ENCODE data around the gene CLIP4. TPM values are rescaled to one million over a fixed set of nuclear protein-coding genes. Genes with fewer than 3 reads are reported as not detected.

Gene CLIP4
- polyA plus RNA-seq, 1 experiment, result 71.4 TPM

DNA sequence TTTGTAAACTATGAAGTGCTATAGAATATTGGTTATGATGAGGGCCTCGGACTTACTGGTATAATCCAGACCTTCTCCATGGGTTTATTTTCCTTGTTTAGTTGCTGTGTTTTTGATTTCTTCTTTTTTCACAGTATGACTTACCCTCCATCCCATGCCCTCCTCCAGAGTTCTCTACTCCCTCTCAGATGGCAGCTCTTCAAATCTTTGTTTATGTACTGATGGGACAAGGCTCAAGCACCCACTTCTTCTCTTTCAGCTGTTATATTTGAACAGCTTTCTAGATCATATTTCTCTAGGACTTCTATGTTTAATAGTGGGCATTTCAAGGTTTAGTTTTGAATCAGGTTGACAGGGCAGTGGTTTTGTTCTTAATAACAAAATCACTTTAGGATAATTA, 43.9 kb downstream of the CLIP4 start:
- TF ChIP-seq, protein P1, sequence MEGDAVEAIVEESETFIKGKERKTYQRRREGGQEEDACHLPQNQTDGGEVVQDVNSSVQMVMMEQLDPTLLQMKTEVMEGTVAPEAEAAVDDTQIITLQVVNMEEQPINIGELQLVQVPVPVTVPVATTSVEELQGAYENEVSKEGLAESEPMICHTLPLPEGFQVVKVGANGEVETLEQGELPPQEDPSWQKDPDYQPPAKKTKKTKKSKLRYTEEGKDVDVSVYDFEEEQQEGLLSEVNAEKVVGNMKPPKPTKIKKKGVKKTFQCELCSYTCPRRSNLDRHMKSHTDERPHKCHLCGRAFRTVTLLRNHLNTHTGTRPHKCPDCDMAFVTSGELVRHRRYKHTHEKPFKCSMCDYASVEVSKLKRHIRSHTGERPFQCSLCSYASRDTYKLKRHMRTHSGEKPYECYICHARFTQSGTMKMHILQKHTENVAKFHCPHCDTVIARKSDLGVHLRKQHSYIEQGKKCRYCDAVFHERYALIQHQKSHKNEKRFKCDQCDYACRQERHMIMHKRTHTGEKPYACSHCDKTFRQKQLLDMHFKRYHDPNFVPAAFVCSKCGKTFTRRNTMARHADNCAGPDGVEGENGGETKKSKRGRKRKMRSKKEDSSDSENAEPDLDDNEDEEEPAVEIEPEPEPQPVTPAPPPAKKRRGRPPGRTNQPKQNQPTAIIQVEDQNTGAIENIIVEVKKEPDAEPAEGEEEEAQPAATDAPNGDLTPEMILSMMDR (IDR thresholded peaks at IDR 0.05; ENCODE audit: low read depth, low read length), result no peak
- POLR2A ChIA-PET, result interaction anchor here (0.6 to 0.7 kb wide), 3 partner anchors 39 to 1726 kb away, joined by 5 to 7 read pairs (median 6); no protein-coding TSS in a partner anchor
- CTCF ChIA-PET, result no interaction called here
- Histone ChIP-seq H3K4me3 (ENCODE audit: low read depth, low read length) (no peak overlapping the region), H3K27ac (ENCODE audit: low read depth, low read length) (no peak overlapping the region), H3K9me3 (ENCODE audit: control insufficient read depth, insufficient read depth, low read length) (no peaks in the 10 kb centered on the region), H3K27me3 (ENCODE audit: control insufficient read depth, insufficient read depth, low read length) (no peaks in the 10 kb centered on the region)
- no peak for DNase-seq (ENCODE audit: low read depth, low spot score)

DNA sequence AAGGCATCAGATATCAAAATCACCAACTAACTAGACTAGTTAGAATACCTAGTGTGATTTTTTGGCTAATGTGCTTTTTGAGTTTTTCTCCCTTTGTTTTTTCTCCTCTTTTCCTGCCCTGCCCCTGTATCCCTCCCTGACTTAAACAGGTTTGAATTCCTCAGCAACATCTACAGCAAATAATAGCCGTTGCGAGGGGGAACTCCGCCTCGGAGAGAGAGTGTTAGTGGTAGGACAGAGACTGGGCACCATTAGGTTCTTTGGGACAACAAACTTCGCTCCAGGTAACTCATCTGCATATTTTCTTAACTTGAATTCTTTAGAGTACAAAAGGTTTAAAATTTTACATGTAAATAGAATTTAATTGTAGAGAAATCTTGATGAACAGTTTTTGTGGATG, 45.0 kb downstream of the CLIP4 start:
- POLR2A ChIA-PET, result no interaction called here
- Histone ChIP-seq H3K9me3 (ENCODE audit: control insufficient read depth, insufficient read depth, low read length) (no peaks in the 10 kb centered on the region), H3K27ac (ENCODE audit: low read depth, low read length) (no peak overlapping the region), H3K4me3 (ENCODE audit: low read depth, low read length) (no peak overlapping the region), H3K27me3 (ENCODE audit: control insufficient read depth, insufficient read depth, low read length) (no peaks in the 10 kb centered on the region)
- TF ChIP-seq, protein P1 (IDR thresholded peaks at IDR 0.05; ENCODE audit: low read depth, low read length), result no peak
- DNase-seq (ENCODE audit: low read depth, low spot score), result no peak
- CTCF ChIA-PET, result no interaction called here

DNA sequence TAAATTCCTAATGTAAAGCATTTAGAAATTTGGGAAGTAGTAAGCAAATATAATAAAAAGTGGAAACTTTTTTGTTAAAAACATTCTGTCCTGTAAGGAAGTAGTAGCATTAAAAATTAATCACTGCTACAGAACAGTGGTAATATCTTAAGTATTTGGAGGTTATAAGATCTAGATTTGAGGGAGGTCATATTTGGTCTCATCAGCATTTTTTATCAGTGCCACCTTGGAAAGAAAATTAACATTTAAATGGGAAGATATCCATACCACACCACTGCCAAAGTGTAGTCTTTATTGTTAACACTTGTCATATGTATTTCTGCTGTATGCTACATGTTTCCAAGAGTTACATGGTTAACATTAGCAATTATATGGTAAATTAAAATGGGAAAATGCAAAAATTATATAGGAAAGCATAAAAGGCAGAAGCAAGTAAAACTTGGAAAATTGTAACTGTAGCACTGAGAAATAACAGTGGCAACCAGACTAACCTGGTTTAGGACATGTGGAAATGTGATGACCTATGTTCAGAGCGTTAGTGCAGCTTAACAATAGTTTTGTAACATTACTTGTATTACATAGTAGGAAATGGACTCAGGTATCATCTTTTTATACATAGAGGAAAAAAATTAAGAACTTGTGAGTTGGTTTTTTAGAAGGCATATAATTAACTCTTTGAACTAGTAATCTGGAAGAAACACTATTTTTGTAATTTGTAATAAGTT, 47.2 kb downstream of the CLIP4 start:
- POLR2A ChIA-PET, result no interaction called here
- Histone ChIP-seq H3K9me3 (ENCODE audit: control insufficient read depth, insufficient read depth, low read length) (no peaks in the 10 kb centered on the region), H3K27me3 (ENCODE audit: control insufficient read depth, insufficient read depth, low read length) (no peaks in the 10 kb centered on the region), H3K27ac (ENCODE audit: low read depth, low read length) (no peak overlapping the region), H3K4me3 (ENCODE audit: low read depth, low read length) (no peak overlapping the region)
- CTCF ChIA-PET, result no interaction called here
- DNase-seq (ENCODE audit: low read depth, low spot score), result no peak
- TF ChIP-seq, protein P1 (IDR thresholded peaks at IDR 0.05; ENCODE audit: low read depth, low read length), result no peak

DNA sequence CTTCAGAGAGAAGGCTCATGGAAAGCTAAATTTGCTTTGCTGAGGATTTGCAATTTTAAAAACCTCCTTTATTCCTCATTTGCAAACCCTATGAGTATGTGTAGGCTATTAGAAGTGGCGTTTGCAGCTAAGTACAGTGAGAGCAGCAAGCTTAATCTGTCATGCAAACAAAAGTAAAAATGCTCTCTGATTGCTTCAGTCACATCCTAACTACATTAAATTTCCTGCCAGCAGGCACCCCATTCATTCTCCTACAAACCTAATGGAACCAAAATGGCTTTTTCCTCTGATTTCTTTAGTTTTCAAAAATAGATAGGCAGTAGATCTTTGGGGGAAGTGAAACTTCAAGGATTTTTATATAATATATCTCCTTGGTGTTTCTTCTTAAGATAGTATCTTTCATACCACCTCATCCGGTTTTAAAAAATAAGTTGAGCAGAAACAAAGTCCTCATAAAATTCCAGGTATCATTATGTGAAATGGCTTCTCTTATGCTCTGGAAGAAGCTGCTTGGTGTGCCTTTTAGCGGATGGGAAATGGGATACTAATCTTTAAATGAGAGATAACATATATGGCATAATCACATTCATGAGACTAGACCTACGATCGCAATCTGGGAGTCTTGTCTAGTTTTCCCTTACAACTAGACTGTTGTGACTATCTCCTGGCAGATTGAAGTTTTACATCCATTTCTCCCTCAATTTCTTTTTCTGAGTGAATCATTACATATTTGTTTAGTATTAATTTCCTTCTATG, 49.1 kb downstream of the CLIP4 start:
- DNase-seq (ENCODE audit: low read depth, low spot score), result no peak
- Histone ChIP-seq H3K27ac (ENCODE audit: low read depth, low read length) (no peak overlapping the region), H3K9me3 (ENCODE audit: control insufficient read depth, insufficient read depth, low read length) (no peaks in the 10 kb centered on the region), H3K27me3 (ENCODE audit: control insufficient read depth, insufficient read depth, low read length) (no peaks in the 10 kb centered on the region), H3K4me3 (ENCODE audit: low read depth, low read length) (no peak overlapping the region)
- POLR2A ChIA-PET, result no interaction called here
- CTCF ChIA-PET, result interaction anchor here (1.7 kb wide), 1 partner anchor 206 kb away, joined by 4 read pairs; no protein-coding TSS in a partner anchor
- TF ChIP-seq, protein P1 (IDR thresholded peaks at IDR 0.05; ENCODE audit: low read depth, low read length), result no peak
